GM12874 (cell line): Measurements from ENCODE around the gene PRKD2.

Experiments
- CTCF ChIP-seq: IDR thresholded peaks from 2 replicates; pipeline ENCODE4 v1.5.1; 2011; ENCODE audit warnings: low read depth, mild to moderate bottlenecking, control low read depth, low read length, moderate library complexity; ENCODE audit not compliant: insufficient read depth

The PRKD2 gene

GRCh38 chr19:46756544-46756888 lies 39.6 kb upstream of the PRKD2 start:
- TF ChIP-seq CTCF = no peak

DNA sequence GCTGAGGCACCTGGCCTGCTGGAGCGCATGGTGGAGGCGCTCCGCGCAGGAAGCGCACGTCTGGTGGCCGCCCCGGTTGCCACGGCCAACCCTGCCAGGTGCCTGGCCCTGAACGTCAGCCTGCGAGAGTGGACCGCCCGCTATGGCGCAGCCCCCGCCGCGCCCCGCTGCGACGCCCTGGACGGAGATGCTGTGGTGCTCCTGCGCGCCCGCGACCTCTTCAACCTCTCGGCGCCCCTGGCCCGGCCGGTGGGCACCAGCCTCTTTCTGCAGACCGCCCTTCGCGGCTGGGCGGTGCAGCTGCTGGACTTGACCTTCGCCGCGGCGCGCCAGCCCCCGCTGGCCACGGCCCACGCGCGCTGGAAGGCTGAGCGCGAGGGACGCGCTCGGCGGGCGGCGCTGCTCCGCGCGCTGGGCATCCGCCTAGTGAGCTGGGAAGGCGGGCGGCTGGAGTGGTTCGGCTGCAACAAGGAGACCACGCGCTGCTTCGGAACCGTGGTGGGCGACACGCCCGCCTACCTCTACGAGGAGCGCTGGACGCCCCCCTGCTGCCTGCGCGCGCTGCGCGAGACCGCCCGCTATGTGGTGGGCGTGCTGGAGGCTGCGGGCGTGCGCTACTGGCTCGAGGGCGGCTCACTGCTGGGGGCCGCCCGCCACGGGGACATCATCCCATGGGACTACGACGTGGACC lies 39.1 kb upstream of the PRKD2 start:
- no peak for TF ChIP-seq CTCF

GRCh38 chr19:46755077-46755852 lies 38.4 kb upstream of the PRKD2 start:
- no peak for TF ChIP-seq CTCF

- TF ChIP-seq CTCF = peak; percentile 74
Measured at GRCh38 chr19:46753420-46754155, 36.7 kb upstream of the PRKD2 start.

DNA sequence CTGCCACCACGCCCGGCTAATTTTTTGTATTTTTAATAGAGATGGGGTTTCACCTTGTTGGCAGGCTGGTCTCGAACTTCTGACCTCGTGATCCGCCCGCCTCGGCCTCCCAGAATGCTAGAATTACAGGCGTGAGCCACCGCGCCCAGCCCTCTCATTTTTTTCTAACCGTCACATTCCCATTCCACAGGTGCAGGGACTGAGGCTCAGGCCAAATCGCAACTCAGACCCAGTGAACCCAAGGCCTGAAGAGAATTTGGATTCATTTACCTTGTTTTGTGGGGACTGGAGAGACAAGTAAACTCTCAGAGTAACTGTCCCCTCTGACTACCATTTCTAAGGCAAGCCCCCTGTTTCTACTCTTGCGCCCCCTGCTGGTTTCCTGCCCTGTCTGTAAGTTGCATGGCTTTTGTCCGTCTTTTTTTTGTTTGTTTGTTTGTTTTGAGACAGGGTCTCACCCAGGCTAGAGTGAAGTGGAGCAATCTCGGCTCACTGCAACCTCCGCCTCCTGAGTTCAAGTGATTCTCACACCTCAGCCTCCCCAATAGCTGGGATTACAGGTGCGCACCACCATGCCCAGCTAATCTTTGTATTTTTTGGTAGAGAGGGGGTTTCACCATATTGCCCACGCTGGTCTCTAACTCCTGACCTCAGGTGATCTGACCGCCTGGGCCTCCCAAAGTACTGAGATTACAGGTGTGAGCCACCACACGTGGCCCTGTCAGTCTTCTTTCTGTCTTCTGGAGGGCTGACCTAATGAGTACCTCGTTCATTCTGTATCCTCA lies 31.6 kb upstream of the PRKD2 start:
- peak; percentile 82 for TF ChIP-seq CTCF

- TF ChIP-seq CTCF = no peak
Measured at GRCh38 chr19:46746281-46747057, 29.6 kb upstream of the PRKD2 start, which contains the start of gene STRN4. Gene STRN4 (minus strand): TSS chr19:46746450. CDS start chr19:46746430, 20 bp downstream.
